Neural progenitor cell (in vitro differentiated cells): ENCODE data around the gene FYB1. TPM values are rescaled to one million over a fixed set of nuclear protein-coding genes. Genes with fewer than 3 reads are reported as not detected.

Source experiments
- DNase-seq: peaks from one replicate; pipeline ENCODE4 v3.0.0-alpha.2; 2016; ENCODE audit warnings: low spot score
- H2AFZ ChIP-seq: fragments of 200-600 bp; sonication (generic); replicated peaks from 2 replicates; pipeline ENCODE4 v1.6.1; 2016; ENCODE audit warnings: antibody characterized with exemption
- H3F3A ChIP-seq: fragments of 200-600 bp; sonication (generic); 2 replicates; pipeline ENCODE4 v1.6.1; 2016; ENCODE audit warnings: antibody characterized with exemption, low read depth
- H3K27ac ChIP-seq: fragments of 200-600 bp; sonication (generic); 2 replicates; pipeline ENCODE4 v1.5.1; 2016; ENCODE audit warnings: mild to moderate bottlenecking
- H3K27me3 ChIP-seq: fragments of 200-600 bp; sonication (generic); 2 replicates; pipeline ENCODE4 v1.6.1; 2016; ENCODE audit warnings: mild to moderate bottlenecking, moderate library complexity
- H3K36me3 ChIP-seq: fragments of 200-600 bp; sonication (generic); 2 replicates; pipeline ENCODE4 v1.5.1; 2016
- H3K4me1 ChIP-seq: fragments of 200-600 bp; sonication (generic); 2 replicates; pipeline ENCODE4 v1.6.1; 2016; ENCODE audit warnings: mixed run types
- H3K4me2 ChIP-seq: fragments of 200-600 bp; sonication (generic); 2 replicates; pipeline ENCODE4 v1.6.1; 2016
- H3K4me3 ChIP-seq: fragments of 200-600 bp; sonication (generic); 2 replicates; pipeline ENCODE4 v1.5.1; 2016
- H3K79me2 ChIP-seq: fragments of 200-600 bp; sonication (generic); 2 replicates; pipeline ENCODE4 v1.6.1; 2016; ENCODE audit warnings: low read depth
- H3K9ac ChIP-seq: fragments of 200-600 bp; sonication (generic); 2 replicates; pipeline ENCODE4 v1.6.1; 2016
- H3K9me3 ChIP-seq: fragments of 200-600 bp; sonication (generic); 2 replicates; pipeline ENCODE4 v1.5.1; 2016; ENCODE audit warnings: low read depth
- H4K20me1 ChIP-seq: fragments of 200-600 bp; sonication (generic); 2 replicates; pipeline ENCODE4 v1.6.1; 2016; ENCODE audit warnings: low read depth
- H3K27ac Mint-ChIP-seq: 3 replicates; pipeline ENCODE4 v1.8.0; 2021; ENCODE audit warnings: mixed read lengths
- H3K27me3 Mint-ChIP-seq: 2 replicates; pipeline ENCODE4 v1.8.0; 2022; ENCODE audit warnings: low read depth, mild to moderate bottlenecking, inconsistent platforms, moderate library complexity, mixed read lengths; ENCODE audit not compliant: insufficient read depth
- H3K36me3 Mint-ChIP-seq: 3 replicates; pipeline ENCODE4 v1.8.0; 2021; ENCODE audit warnings: mixed read lengths
- H3K4me1 Mint-ChIP-seq: 3 replicates; pipeline ENCODE4 v1.8.0; 2021; ENCODE audit warnings: mixed read lengths
- H3K4me3 Mint-ChIP-seq: 3 replicates; pipeline ENCODE4 v1.8.0; 2021; ENCODE audit warnings: mild to moderate bottlenecking, moderate library complexity, mixed read lengths
- H3K9me3 Mint-ChIP-seq: 3 replicates; pipeline ENCODE4 v1.8.0; 2020; ENCODE audit warnings: mixed read lengths
- CTCF ChIP-seq: fragments of 200-600 bp; sonication (generic); IDR thresholded peaks from 2 replicates; pipeline ENCODE4 v1.5.1; 2017; ENCODE audit warnings: antibody characterized with exemption, mild to moderate bottlenecking
- EZH2 ChIP-seq: fragments of 200-600 bp; sonication (generic); IDR thresholded peaks from 2 replicates; pipeline ENCODE4 v1.6.1; 2017; ENCODE audit warnings: antibody characterized with exemption, mild to moderate bottlenecking, moderate library complexity
- EZH2phosphoT487 ChIP-seq: fragments of 200-600 bp; sonication (generic); IDR thresholded peaks from 2 replicates; pipeline ENCODE4 v1.6.1; 2017; ENCODE audit warnings: antibody characterized with exemption
- total RNA-seq: library from RNA; depleted of rRNA; stranded (reverse); fragments of >200 nt; gene quantifications from 2 replicates; pipeline ENCODE4 v1.2.3, GENCODE V29; 2015; ENCODE audit warnings: low replicate concordance

The FYB1 gene
- total RNA-seq, 1 donor from 2014 or later, result not detected

- Histone ChIP-seq H3K4me1 (no peaks in the 10 kb centered on the region), H3K36me3 (no peaks in the 10 kb centered on the region), H3K79me2 (no peaks in the 10 kb centered on the region), H3K27me3 (no peaks in the 10 kb centered on the region), H3K9ac (no peak overlapping the region), H3K27ac (no peak overlapping the region), H3K9me3 (no peaks in the 10 kb centered on the region), H2AFZ (no peak overlapping the region), H3K4me2 (no peak overlapping the region), H4K20me1 (no peaks in the 10 kb centered on the region), H3K4me3 (no peak overlapping the region), H3F3A (no peaks in the 10 kb centered on the region)
- Mint-ChIP-seq H3K4me1 (peaks cover 3% of the 10 kb centered on the region), H3K4me3 (no peak overlapping the region), H3K27me3 (no peaks in the 10 kb centered on the region), H3K27ac (no peak overlapping the region), H3K9me3 (no peaks in the 10 kb centered on the region), H3K36me3 (no peaks in the 10 kb centered on the region)
- no peak for DNase-seq
- no peak for TF ChIP-seq EZH2phosphoT487
- no peak for TF ChIP-seq EZH2
- TF ChIP-seq CTCF, result no peak
These were observed 52.0 kb downstream of the FYB1 start for GRCh38 chr5:39167141-39167971.

GRCh38 chr5:39164529-39165402 lies 54.6 kb downstream of the FYB1 start:
- Histone ChIP-seq H3K4me3 (no peak overlapping the region), H3K9me3 (no peaks in the 10 kb centered on the region), H3K27me3 (no peaks in the 10 kb centered on the region), H2AFZ (no peak overlapping the region), H3K4me1 (no peaks in the 10 kb centered on the region), H4K20me1 (no peaks in the 10 kb centered on the region), H3K27ac (no peak overlapping the region), H3K79me2 (no peaks in the 10 kb centered on the region), H3K36me3 (no peaks in the 10 kb centered on the region), H3K4me2 (no peak overlapping the region), H3F3A (no peaks in the 10 kb centered on the region), H3K9ac (no peak overlapping the region)
- Mint-ChIP-seq H3K27me3 (no peaks in the 10 kb centered on the region), H3K9me3 (no peaks in the 10 kb centered on the region), H3K4me1 (peaks cover 3% of the 10 kb centered on the region), H3K4me3 (no peak overlapping the region), H3K27ac (no peak overlapping the region), H3K36me3 (no peaks in the 10 kb centered on the region)
- TF ChIP-seq CTCF, result no peak
- DNase-seq, result no peak

GRCh38 chr5:39164016-39164415 lies 55.3 kb downstream of the FYB1 start:
- Histone ChIP-seq H3K79me2 (no peaks in the 10 kb centered on the region), H3K4me2 (no peak overlapping the region), H3K4me1 (no peaks in the 10 kb centered on the region), H3K27ac (no peak overlapping the region), H3K4me3 (no peak overlapping the region), H2AFZ (no peak overlapping the region), H3K9ac (no peak overlapping the region), H4K20me1 (no peaks in the 10 kb centered on the region), H3K9me3 (no peaks in the 10 kb centered on the region), H3K36me3 (no peaks in the 10 kb centered on the region), H3F3A (no peaks in the 10 kb centered on the region), H3K27me3 (no peaks in the 10 kb centered on the region)
- H3K27ac Mint-ChIP-seq, result no peak overlapping the region
- no peaks in the 10 kb centered on the region for H3K9me3 Mint-ChIP-seq
- DNase-seq, result no peak
- TF ChIP-seq CTCF, result no peak
- no peak for TF ChIP-seq EZH2
- TF ChIP-seq EZH2phosphoT487, result no peak
- H3K27me3 Mint-ChIP-seq, result peaks cover 3% of the 10 kb centered on the region
- H3K4me3 Mint-ChIP-seq, result no peak overlapping the region
- peaks cover 3% of the 10 kb centered on the region for H3K4me1 Mint-ChIP-seq
- no peaks in the 10 kb centered on the region for H3K36me3 Mint-ChIP-seq
